ENCODE results near the gene UBE2M. TPM values are rescaled to one million over a fixed set of nuclear protein-coding genes. Genes with fewer than 3 reads are reported as not detected.

Gene UBE2M
- total RNA-seq (2022; extraction: Qiagen RNA extraction; ENCODE audit: low read depth) = 127 to 152 TPM (median 136 TPM) in 5 replicates

DNA sequence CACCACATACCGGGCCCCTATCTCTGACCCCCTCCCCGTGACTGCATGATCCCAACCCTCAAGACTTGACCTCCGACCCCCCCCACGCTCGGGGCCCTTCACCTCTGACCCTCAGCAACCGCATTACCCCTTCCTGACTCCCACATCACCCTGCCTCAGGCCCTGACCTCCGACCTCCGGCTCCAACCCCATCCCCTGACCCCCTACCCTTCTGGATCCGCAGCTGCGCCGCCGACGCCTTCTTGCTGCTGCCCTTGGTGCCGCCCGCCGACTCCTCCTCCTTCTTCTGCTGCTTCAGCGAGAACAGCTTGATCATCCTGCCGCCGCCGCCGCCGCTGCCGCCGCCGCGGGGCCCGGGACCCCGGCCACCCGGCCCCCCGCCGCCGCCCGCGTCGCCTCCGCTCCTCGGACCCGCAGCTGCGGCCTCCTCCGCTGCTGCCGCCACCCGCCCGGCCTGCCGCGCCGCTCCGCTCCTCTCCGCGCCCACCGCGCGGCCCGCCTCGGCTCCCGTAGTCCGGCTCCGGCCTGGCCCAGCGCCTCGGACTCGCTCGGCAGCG is at the start of gene UBE2M:
Gene UBE2M (minus strand): TSS at position 546 of the 557 bp plus-strand sequence. CDS start 230 bp downstream, at position 316.

DNA sequence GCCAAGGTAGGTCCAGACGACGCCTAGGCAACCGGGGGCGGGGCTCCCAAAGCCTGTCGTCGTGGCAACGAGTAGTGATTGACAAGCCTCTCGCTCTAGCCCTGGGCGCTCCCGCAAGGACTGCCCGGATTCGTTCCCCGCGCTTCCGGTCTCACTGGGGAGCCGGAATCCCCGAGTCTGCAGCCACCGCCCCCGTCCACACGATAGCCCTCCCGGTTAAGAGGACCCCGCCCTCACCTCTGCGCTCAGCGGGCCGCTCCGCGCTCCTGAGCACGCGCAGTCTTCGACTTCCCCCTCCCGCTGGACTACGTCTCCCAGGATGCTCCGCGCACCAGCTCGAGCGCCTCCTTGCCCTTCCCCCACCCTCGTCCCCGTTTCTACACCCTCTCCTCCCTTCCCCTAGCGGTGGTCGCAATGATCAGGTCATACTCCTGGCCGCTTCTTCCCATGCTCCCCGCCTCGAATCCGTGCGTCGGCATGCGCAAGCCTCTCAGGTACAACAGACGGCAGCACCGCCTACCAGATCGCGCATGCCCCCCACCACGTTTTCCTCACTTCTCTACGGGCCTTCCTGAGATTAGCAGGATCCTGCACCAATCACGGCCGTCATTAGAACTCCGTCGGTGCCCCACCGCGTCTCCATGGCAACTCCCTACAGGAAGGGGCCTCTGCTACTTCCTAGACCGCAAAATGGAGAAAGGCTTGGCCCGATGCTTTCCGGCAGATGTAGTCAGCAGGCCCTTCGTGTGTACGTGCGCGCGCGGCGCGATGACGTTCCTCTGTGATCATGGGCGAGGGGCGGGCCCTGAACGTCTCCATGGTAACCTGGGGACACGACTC is 14.6 kb upstream of the UBE2M start, which contains the start of gene MZF1:
Gene MZF1 (minus strand): TSS at position 518 of the 840 bp plus-strand sequence. CDS start 1,946 bp downstream, outside the sequence.

DNA sequence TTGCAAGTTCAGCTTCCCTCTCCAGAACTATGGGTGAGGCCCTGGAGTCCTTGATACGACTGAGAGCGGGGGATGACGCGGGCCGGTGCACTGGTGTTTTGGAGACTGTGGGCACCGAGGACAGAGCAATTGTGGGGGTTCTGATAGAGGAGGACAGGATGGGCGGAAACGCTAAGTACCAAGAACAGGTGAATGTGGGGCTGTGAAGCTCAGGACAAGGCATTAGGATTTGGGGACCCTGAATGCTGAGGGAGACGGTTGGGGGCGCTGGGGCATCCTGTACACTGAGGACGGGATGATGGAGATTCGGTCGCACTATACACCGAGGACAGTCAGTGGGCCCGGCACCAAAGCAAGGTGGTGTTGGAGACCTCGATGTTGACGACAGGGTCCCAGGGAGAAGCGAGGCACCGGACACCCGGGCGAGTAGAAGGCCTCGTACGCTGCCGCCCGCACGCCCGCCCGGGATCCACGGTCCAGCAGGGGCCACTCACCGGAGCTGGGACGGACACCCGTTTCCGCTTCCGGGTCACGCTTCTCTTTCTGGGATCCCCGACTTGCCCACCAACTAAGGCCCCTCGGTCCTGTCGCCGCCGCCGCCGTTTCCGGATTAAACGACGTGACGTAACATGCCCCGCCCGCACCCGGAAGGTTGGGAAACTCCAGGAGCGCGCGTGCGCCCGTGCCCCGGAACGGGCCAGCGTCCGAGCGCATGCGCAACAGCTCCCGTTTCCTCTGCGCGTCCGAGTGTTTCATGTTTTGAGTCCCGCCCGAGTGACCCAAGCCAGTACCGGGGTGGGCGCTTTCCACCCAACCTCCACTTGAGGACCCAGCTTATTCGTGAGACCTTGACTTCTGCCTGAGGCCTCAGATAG is 3.7 kb downstream of the UBE2M start, which contains the start of gene CHMP2A:
Gene CHMP2A (minus strand): TSS at position 612 of the 875 bp plus-strand sequence. CDS start 893 bp downstream, outside the sequence.

DNA sequence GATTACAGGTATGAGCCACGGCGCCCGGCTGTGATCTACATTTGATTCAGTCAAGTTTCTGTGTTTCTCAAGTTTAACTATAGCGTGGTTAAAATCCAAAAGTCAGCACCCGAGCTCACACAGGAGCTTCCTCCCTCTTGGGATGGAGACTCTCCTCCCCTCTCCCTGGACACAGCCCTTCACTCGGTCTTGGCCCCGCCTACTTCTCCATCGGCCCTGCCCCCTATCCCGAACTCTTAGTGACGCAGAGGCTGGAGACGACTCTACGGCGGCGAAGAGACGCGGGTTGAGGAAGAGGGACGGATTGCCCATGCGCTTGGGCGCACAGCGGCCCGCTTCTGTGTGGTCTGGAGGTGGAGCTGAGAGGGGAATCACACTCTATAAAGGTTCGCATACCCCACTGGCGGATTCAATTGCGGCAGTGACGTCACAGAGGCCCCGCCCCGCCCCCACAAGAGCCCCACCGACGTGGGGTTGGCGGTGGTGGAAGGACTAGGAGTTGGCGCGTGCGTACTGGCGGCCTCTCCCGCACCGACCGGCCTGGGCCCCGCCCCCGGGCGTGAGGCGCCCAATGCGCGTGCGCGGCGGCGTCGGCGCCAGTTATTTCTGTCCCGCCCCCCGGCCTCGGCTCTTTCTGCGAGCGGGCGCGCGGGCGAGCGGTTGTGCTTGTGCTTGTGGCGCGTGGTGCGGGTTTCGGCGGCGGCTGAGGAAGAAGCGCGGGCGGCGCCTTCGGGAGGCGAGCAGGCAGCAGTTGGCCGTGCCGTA is 14.4 kb downstream of the UBE2M start, which contains the start of gene TRIM28:
Gene TRIM28 (plus strand): TSS at position 239 of the 765 bp plus-strand sequence. CDS start 694 bp downstream, outside the sequence.

DNA sequence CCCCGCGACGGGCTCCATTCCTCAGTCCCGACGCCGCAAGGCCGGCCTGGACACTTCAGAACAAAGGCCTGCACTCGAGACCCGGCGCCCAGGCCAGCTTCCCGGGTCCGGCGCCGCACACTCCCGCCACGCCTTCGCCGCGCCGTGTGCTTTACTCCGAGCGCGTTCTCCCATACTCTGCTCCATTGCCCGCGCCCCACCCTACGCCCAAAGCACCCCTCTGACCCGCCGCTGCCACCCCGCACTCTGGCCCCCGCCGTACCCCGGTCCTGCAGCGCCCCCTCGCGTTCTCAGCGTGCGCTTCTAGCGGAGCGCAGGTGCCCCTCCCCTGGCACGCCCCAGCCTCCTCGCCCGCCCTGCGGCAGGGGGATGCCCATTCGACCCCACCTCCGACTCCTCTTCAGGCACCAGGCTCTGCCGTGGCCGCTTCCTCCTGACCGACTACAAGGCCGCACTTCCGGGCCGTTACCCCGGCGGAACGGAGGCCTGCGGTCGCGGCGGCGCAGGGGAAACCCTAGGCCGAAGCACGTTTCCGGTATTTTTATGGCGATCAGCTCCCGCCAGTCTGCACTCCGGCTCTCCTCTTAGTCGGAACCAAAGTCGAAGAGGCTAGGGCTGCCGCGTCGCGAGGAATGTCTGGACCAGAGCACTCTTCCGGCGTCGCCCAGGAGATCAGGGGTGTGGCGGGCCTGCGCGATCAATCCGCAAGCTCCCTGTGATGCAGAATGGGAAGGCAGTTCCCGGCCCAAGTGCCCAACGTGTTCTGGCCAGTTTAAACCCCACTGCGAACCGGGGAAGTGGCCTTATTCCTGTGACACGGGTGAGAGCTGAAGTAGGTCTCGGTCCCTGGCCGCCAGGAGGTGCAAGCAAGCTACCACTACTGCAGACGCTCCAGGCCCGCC is 38.8 kb downstream of the UBE2M start, which contains the start of gene ZBTB45:
Gene ZBTB45 (minus strand): TSS at position 456 of the 902 bp plus-strand sequence. CDS start 2,137 bp downstream, outside the sequence.

DNA sequence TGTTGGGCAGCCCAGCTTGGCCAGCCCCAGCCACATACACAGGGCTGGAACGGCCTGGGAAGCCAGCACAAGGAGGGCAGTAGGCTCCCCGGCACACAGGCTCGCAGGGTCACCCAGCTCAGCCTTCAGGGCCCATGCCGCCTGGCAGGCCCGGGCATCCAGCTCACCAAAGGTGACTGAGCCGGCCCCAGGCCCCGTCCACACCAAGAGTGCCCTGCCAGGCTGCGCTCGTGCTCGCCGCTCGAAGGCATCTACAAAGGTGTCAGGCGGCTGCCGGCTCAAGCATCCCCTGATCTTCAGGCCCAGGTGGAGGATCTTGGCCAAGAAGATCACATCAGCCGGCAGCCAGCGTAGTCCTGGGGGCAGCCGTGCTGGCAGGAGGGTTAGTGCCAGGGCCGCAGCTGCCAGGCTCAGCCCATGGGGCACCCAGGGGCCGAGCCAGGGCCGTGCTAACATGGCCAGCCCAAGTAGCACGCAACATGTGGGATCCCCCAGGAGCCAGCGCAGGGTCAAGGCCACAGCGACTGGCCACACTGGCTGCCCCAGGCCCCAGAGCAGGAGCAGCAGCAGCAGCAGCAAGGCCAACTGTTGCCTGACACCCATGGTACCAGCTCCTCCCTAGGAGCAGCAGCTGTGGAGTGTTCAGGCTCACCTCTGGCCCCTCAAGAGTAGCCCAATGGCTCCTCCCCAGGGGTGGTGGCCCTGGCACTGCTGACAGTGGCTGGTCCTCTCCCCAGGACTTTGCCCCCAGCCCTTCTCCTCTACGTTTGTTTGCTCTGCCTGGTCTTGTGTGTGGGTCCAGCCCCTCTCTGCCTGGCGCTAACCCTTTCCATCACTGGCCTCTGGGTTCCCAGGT is 46.8 kb downstream of the UBE2M start, which contains the start of gene SLC27A5:
Gene SLC27A5 (minus strand): TSS at position 640 of the 856 bp plus-strand sequence. CDS start 37 bp downstream, at position 603.

Other genes starting within 250 kb of the UBE2M start
- gene ZSCAN22, start 231.6 kb downstream of the UBE2M start, total RNA-seq (2022; extraction: Qiagen RNA extraction; ENCODE audit: low read depth) = 2.1 to 2.7 TPM (median 2.4 TPM) in 5 replicates
- gene A1BG, start 205.1 kb downstream of the UBE2M start, total RNA-seq (2022; extraction: Qiagen RNA extraction; ENCODE audit: low read depth) = 11.1 to 14.3 TPM (median 13.5 TPM) in 5 replicates
- gene ZNF497, start 195.9 kb downstream of the UBE2M start, total RNA-seq (2022; extraction: Qiagen RNA extraction; ENCODE audit: low read depth) = 0.77 to 1.4 TPM (median 1.1 TPM) in 5 replicates
- gene ZNF837, start 177.6 kb downstream of the UBE2M start, total RNA-seq (2022; extraction: Qiagen RNA extraction; ENCODE audit: low read depth) = 0.98 to 1.5 TPM (median 1.4 TPM) in 5 replicates
- gene RPS5, start 171.3 kb downstream of the UBE2M start, total RNA-seq (2022; extraction: Qiagen RNA extraction; ENCODE audit: low read depth) = 2,355 to 2,530 TPM (median 2,454 TPM) in 5 replicates
- gene RNF225, start 163.0 kb downstream of the UBE2M start, total RNA-seq (2022; extraction: Qiagen RNA extraction; ENCODE audit: low read depth) = 0.13 to 0.15 TPM in 2 of 5 replicates, not detected in the others
- 18.1 to 21.1 TPM (median 20.1 TPM) in 5 replicates for gene ZNF584, start 150.0 kb downstream of the UBE2M start, total RNA-seq (2022; extraction: Qiagen RNA extraction; ENCODE audit: low read depth)
- 0.06 to 0.14 TPM (median 0.13 TPM) in 5 replicates for gene ZNF132, start 118.5 kb downstream of the UBE2M start, total RNA-seq (2022; extraction: Qiagen RNA extraction; ENCODE audit: low read depth)
- 5.3 to 8.0 TPM (median 6.5 TPM) in 5 replicates for gene ZNF324B, start 107.0 kb downstream of the UBE2M start, total RNA-seq (2022; extraction: Qiagen RNA extraction; ENCODE audit: low read depth)
- 7.6 to 9.7 TPM (median 9.1 TPM) in 5 replicates for gene ZNF324, start 91.5 kb downstream of the UBE2M start, total RNA-seq (2022; extraction: Qiagen RNA extraction; ENCODE audit: low read depth)
- gene ZNF446, start 82.3 kb downstream of the UBE2M start, total RNA-seq (2022; extraction: Qiagen RNA extraction; ENCODE audit: low read depth) = 11.1 to 12.6 TPM (median 12.1 TPM) in 5 replicates
- 26.4 to 30.1 TPM (median 28.2 TPM) in 5 replicates for gene SLC27A5, start 46.6 kb downstream of the UBE2M start, total RNA-seq (2022; extraction: Qiagen RNA extraction; ENCODE audit: low read depth)
- gene ZBTB45, start 38.8 kb downstream of the UBE2M start, total RNA-seq (2022; extraction: Qiagen RNA extraction; ENCODE audit: low read depth) = 13.0 to 19.0 TPM (median 18.3 TPM) in 5 replicates
- gene TRIM28, start 14.5 kb downstream of the UBE2M start, total RNA-seq (2022; extraction: Qiagen RNA extraction; ENCODE audit: low read depth) = 554 to 826 TPM (median 682 TPM) in 5 replicates
- gene CHMP2A, start 3.5 kb downstream of the UBE2M start, total RNA-seq (2022; extraction: Qiagen RNA extraction; ENCODE audit: low read depth) = 191 to 213 TPM (median 195 TPM) in 5 replicates
- 10.2 to 15.4 TPM (median 14.0 TPM) in 5 replicates for gene MZF1, start 14.7 kb upstream of the UBE2M start, total RNA-seq (2022; extraction: Qiagen RNA extraction; ENCODE audit: low read depth)